HL-60 (cell line): Measurements from ENCODE around the gene SLC39A9.

Experiments used
- DNase-seq, 2 experiments: peaks; one replicate each; pipeline ENCODE4 v3.0.0-alpha.2; 2010 to 2020; ENCODE audit warnings: low read depth in 1 of 2, low spot score in 1 of 2
- H3K27ac ChIP-seq: fragments of 250-450 bp; sonication (Bioruptor Pico); replicated peaks from 2 replicates; pipeline ENCODE4 v1.5.1; 2020; ENCODE audit warnings: mild to moderate bottlenecking, moderate library complexity
- H3K27me3 ChIP-seq: fragments of 250-450 bp; sonication (Bioruptor Pico); 2 replicates; pipeline ENCODE4 v1.5.1; 2021; ENCODE audit warnings: mild to moderate bottlenecking, moderate library complexity; ENCODE audit not compliant: insufficient read depth, poor library complexity, severe bottlenecking
- H3K4me3 ChIP-seq: replicated peaks from 2 replicates; pipeline ENCODE4 v1.5.1; 2011; ENCODE audit warnings: mild to moderate bottlenecking, control low read depth, low read length; ENCODE audit not compliant: insufficient read depth
- GABPA ChIP-seq: IDR thresholded peaks from 2 replicates; pipeline ENCODE4 v1.6.1; 2012; ENCODE audit warnings: low read depth
- POLR2AphosphoS5 ChIP-seq: IDR thresholded peaks from 2 replicates; pipeline ENCODE4 v1.6.1; 2012; ENCODE audit warnings: low read depth
- REST ChIP-seq: IDR thresholded peaks from 2 replicates; pipeline ENCODE4 v1.6.1; 2012; ENCODE audit warnings: low read depth; ENCODE audit not compliant: insufficient replicate concordance
- SPI1 ChIP-seq: IDR thresholded peaks from 2 replicates; pipeline ENCODE4 v1.6.1; 2012; ENCODE audit warnings: low read depth, mild to moderate bottlenecking, borderline replicate concordance
- TF ChIP-seq, protein P1 (sequence below): IDR thresholded peaks from one replicate; pipeline ENCODE4 v1.5.1; 2011; ENCODE audit warnings: low read length, control low read depth, inconsistent platforms; ENCODE audit not compliant: insufficient read depth

Gene SLC39A9

GRCh38 chr14:69355154-69355597 is 43.3 kb upstream of the SLC39A9 start:
- TF ChIP-seq, protein P1, sequence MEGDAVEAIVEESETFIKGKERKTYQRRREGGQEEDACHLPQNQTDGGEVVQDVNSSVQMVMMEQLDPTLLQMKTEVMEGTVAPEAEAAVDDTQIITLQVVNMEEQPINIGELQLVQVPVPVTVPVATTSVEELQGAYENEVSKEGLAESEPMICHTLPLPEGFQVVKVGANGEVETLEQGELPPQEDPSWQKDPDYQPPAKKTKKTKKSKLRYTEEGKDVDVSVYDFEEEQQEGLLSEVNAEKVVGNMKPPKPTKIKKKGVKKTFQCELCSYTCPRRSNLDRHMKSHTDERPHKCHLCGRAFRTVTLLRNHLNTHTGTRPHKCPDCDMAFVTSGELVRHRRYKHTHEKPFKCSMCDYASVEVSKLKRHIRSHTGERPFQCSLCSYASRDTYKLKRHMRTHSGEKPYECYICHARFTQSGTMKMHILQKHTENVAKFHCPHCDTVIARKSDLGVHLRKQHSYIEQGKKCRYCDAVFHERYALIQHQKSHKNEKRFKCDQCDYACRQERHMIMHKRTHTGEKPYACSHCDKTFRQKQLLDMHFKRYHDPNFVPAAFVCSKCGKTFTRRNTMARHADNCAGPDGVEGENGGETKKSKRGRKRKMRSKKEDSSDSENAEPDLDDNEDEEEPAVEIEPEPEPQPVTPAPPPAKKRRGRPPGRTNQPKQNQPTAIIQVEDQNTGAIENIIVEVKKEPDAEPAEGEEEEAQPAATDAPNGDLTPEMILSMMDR, result no peak
- no peak for TF ChIP-seq SPI1
- no peak for TF ChIP-seq REST
- no peak overlapping the region for H3K4me3 ChIP-seq
- no peak for DNase-seq
- H3K27me3 ChIP-seq, result no peaks in the 10 kb centered on the region
- H3K27ac ChIP-seq, result no peak overlapping the region

DNA sequence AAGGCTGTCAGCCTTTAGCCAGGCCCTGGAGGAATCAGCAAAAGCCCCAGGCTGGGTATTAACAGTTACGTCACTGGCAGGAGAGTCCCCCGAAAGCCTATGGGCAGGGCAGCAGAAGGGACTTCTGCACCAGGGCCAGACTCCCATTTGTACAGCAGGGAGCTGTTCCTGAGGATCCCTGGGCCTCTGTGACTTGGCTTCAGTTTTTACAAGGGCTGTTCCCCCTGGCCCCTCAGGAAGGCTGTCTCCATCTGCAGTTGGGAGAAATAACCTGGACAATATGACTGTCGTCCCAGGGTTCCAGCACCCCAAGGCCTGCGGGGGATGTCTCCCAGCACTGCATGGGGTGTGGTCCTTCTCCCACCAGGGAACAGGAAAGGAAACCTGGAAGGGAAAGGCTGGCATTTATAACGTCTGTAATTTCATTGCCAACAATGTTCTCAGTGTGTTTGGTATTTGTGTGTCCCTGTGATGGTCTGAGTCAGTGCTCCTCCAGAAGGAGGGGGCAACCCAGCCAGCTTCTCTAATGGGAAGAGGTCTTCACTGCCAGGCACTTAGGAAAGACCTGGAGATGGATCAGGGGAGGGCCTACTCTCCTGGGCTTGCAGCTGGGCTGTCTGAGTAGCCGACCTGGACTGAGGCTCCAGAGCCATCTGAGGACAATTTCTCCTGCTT is 42.7 kb upstream of the SLC39A9 start:
- H3K4me3 ChIP-seq, result no peak overlapping the region
- no peak for DNase-seq
- TF ChIP-seq SPI1 (no peak), POLR2AphosphoS5 (no peak), REST (no peak), GABPA (no peak)
- TF ChIP-seq, protein P1, result no peak
- no peaks in the 10 kb centered on the region for H3K27me3 ChIP-seq
- H3K27ac ChIP-seq, result no peak overlapping the region

DNA sequence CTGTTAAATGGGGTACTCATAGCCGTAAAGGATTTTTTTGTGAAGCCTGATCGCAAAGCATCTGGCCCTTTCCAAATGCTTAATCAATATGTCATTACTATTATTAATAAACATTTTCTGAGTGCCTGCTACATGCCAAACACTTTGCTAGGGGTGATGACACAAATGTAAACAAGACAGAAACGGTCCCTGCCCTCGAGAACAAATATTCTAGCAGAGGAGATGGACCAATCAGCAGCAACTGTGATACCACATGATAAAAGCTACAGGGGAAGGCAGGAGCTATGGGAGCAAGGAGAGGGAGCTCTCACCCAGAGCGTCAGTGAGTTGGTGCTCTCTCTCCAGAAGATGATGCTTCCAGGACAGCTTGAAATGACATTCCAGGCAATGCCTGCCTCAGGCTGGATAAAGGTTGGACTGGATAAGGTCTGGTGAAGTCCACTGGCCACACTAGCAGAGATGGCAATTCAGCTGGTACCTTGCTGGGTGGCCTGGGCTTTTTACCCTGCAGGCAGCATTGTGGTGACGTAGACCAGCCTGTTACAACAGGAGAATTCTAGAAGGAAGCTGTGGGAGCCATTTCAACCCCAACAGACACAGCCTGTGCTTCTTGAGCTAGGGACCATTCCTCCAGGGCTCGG is 41.5 kb upstream of the SLC39A9 start:
- Histone ChIP-seq H3K27ac (no peak overlapping the region), H3K27me3 (no peaks in the 10 kb centered on the region), H3K4me3 (no peak overlapping the region)
- TF ChIP-seq, protein P1, result no peak
- TF ChIP-seq REST, result no peak
- no peak for TF ChIP-seq POLR2AphosphoS5
- TF ChIP-seq SPI1, result no peak
- no peak for TF ChIP-seq GABPA
- DNase-seq, result no peak
